HCT116 (cell line): ENCODE results near the gene CCM2L. TPM values are rescaled to one million over a fixed set of nuclear protein-coding genes. Genes with fewer than 3 reads are reported as not detected.

ENCODE experiments used
- ATAC-seq: fragments of 200-7000 bp; cut with Tn5 transposase; 2 replicates; pipeline ENCODE4 v1.9.1; 2020; ENCODE audit warnings: mild to moderate bottlenecking, moderate library complexity
- BruUV-seq: library from RNA; stranded (reverse); fragments of 400-500 nt; replicated peaks from 2 replicates; lab custom pipeline; 2021; lab: Mats Ljungman, UMichigan
- CTCF ChIA-PET: fragments of 300-600 bp; sonication (Branson Sonifier 250); formaldehyde crosslinking; loops from one replicate; lab custom pipeline; 2021; ENCODE audit warnings: antibody characterized with exemption; lab: Charles Lee
- POLR2A ChIA-PET: fragments of 300-600, 350-600 bp; sonication (Branson Sonifier 250); formaldehyde crosslinking; loops from one replicate; lab custom pipeline; 2021; ENCODE audit warnings: antibody characterized with exemption; lab: Charles Lee
- RAD21 ChIA-PET, 2 experiments: fragments of 300-600 bp; sonication (Branson Sonifier 250); formaldehyde crosslinking; loops; one replicate each; lab custom pipeline; 2023; ENCODE audit warnings: low total read pairs in 2 of 2; ENCODE audit not compliant: uncharacterized antibody in 2 of 2, unreplicated experiment in 2 of 2, low non-redundant PET in 1 of 2; lab: Charles Lee
- DNase-seq: peaks from one replicate; pipeline ENCODE4 v3.0.0-alpha.2; 2010; ENCODE audit warnings: low read depth, low spot score
- H2AFZ ChIP-seq: fragments of 200-600 bp; shearing (Covaris generic), sonication (generic); 2 replicates; pipeline ENCODE4 v1.6.1; 2017; ENCODE audit warnings: low read depth, mixed run types, mixed read lengths, antibody characterized with exemption, low read length; ENCODE audit not compliant: poor library complexity, severe bottlenecking
- H3K27ac ChIP-seq: 2 replicates; pipeline ENCODE4 v1.5.1; 2012; ENCODE audit warnings: low read depth, low read length
- H3K27me3 ChIP-seq: fragments of 200-600 bp; sonication (generic); 2 replicates; pipeline ENCODE4 v1.6.1; 2016; ENCODE audit warnings: mixed run types, low read length, mixed read lengths; ENCODE audit not compliant: insufficient read depth
- H3K36me3 ChIP-seq, 2 experiments: fragments of 200-500 bp in 1 of 2; fragments of 200-600 bp in 1 of 2; sonication (Bioruptor generic) in 1 of 2; sonication (generic) in 1 of 2; 2 replicates each; pipeline versions ENCODE4 v1.5.1 to v1.6.1; 2014 to 2016; ENCODE audit warnings: low read length in 2 of 2, inconsistent platforms in 1 of 2, mixed read lengths in 1 of 2, mixed run types in 1 of 2; ENCODE audit not compliant: insufficient read depth in 2 of 2, control insufficient read depth in 1 of 2
- H3K4me1 ChIP-seq, 2 experiments: fragments of 200-600 bp in 1 of 2; sonication (generic) in 1 of 2; 2 replicates each; pipeline versions ENCODE4 v1.5.1 to v1.6.1; 2012 to 2017; ENCODE audit warnings: low read length in 2 of 2, inconsistent platforms in 1 of 2, mild to moderate bottlenecking in 1 of 2, mixed read lengths in 1 of 2, mixed run types in 1 of 2, moderate library complexity in 1 of 2; ENCODE audit not compliant: insufficient read depth in 2 of 2, control insufficient read depth in 1 of 2
- H3K4me2 ChIP-seq: fragments of 200-600 bp; sonication (generic); 2 replicates; pipeline ENCODE4 v1.6.1; 2017; ENCODE audit warnings: mixed run types, low read length, mixed read lengths
- H3K4me3 ChIP-seq, 2 experiments: fragments of 200-600 bp in 1 of 2; sonication (generic) in 1 of 2; replicated peaks in 1 of 2; 2 replicates each; pipeline ENCODE4 v1.5.1; 2011 to 2016; ENCODE audit warnings: low read length in 2 of 2, control low read depth in 1 of 2, low read depth in 1 of 2, mild to moderate bottlenecking in 1 of 2, mixed read lengths in 1 of 2, mixed run types in 1 of 2
- H3K79me2 ChIP-seq: fragments of 200-600 bp; sonication (generic); 2 replicates; pipeline ENCODE4 v1.6.1; 2017; ENCODE audit warnings: mild to moderate bottlenecking, mixed run types, low read length, moderate library complexity, mixed read lengths; ENCODE audit not compliant: insufficient read depth
- H3K9ac ChIP-seq: fragments of 200-600 bp; sonication (generic); 2 replicates; pipeline ENCODE4 v1.6.1; 2016; ENCODE audit warnings: low read length, mixed read lengths
- H3K9me2 ChIP-seq: fragments of 200-600 bp; sonication (generic), shearing (Covaris generic); 2 replicates; pipeline ENCODE4 v1.6.1; 2017; ENCODE audit warnings: mixed run types, mild to moderate bottlenecking, moderate library complexity; ENCODE audit not compliant: insufficient read depth
- H3K9me3 ChIP-seq, 2 experiments: fragments of 200-500 bp in 1 of 2; fragments of 200-600 bp in 1 of 2; sonication (Bioruptor generic) in 1 of 2; sonication (generic) in 1 of 2; 2 replicates each; pipeline ENCODE4 v1.6.1; 2014 to 2017; ENCODE audit warnings: low read length in 2 of 2, mixed read lengths in 2 of 2, inconsistent platforms in 1 of 2, low read depth in 1 of 2, mild to moderate bottlenecking in 1 of 2, mixed run types in 1 of 2, moderate library complexity in 1 of 2; ENCODE audit not compliant: control insufficient read depth in 1 of 2, insufficient read depth in 1 of 2
- H4K20me1 ChIP-seq: fragments of 200-600 bp; sonication (generic), shearing (Covaris generic); 2 replicates; pipeline ENCODE4 v1.6.1; 2017; ENCODE audit warnings: mixed run types, mild to moderate bottlenecking, moderate library complexity; ENCODE audit not compliant: insufficient read depth
- ATF3 ChIP-seq: IDR thresholded peaks from 2 replicates; pipeline ENCODE4 v1.6.1; 2012
- CBX3 ChIP-seq: IDR thresholded peaks from 2 replicates; pipeline ENCODE4 v1.6.1; 2012; ENCODE audit warnings: low read depth
- CEBPB ChIP-seq: IDR thresholded peaks from 2 replicates; pipeline ENCODE4 v1.6.1; 2012; ENCODE audit warnings: low read depth
- CTCF ChIP-seq, 3 experiments: fragments of 200-600 bp in 1 of 3; sonication (generic) in 1 of 3; IDR thresholded peaks in 2 of 3; conservative IDR thresholded peaks in 1 of 3; 2 replicates each; pipeline ENCODE4 v1.5.1; 2012 to 2017; ENCODE audit warnings: low read depth in 2 of 3, low read length in 2 of 3, antibody characterized with exemption in 1 of 3, borderline replicate concordance in 1 of 3, control low read depth in 1 of 3, mild to moderate bottlenecking in 1 of 3, mixed read lengths in 1 of 3, mixed run types in 1 of 3, moderate library complexity in 1 of 3; ENCODE audit not compliant: insufficient read depth in 1 of 3
- ELF1 ChIP-seq: IDR thresholded peaks from 2 replicates; pipeline ENCODE4 v1.6.1; 2012; ENCODE audit warnings: low read depth, borderline replicate concordance
- EZH2phosphoT487 ChIP-seq: fragments of 200-600 bp; IDR thresholded peaks from 2 replicates; pipeline ENCODE4 v1.6.1; 2018; ENCODE audit warnings: antibody characterized with exemption, borderline replicate concordance
- FOSL1 ChIP-seq: IDR thresholded peaks from 2 replicates; pipeline ENCODE4 v1.6.1; 2012; ENCODE audit warnings: low read depth
- JUND ChIP-seq: IDR thresholded peaks from 2 replicates; pipeline ENCODE4 v1.6.1; 2012
- MAX ChIP-seq: IDR thresholded peaks from 2 replicates; pipeline ENCODE4 v1.6.1; 2012
- POLR2A ChIP-seq: IDR thresholded peaks from 2 replicates; pipeline ENCODE4 v1.7.0; 2011; ENCODE audit warnings: borderline replicate concordance; ENCODE audit not compliant: insufficient read depth, insufficient read length; ENCODE audit errors: extremely low read depth
- POLR2AphosphoS5 ChIP-seq: IDR thresholded peaks from 2 replicates; pipeline ENCODE4 v1.6.1; 2011; ENCODE audit warnings: mild to moderate bottlenecking, low read depth, low read length, moderate library complexity
- RAD21 ChIP-seq: IDR thresholded peaks from 2 replicates; pipeline ENCODE4 v1.6.1; 2012; ENCODE audit warnings: low read depth, mild to moderate bottlenecking
- SIN3A ChIP-seq: IDR thresholded peaks from 2 replicates; pipeline ENCODE4 v1.6.1; 2012; ENCODE audit warnings: low read depth
- SP1 ChIP-seq: IDR thresholded peaks from 2 replicates; pipeline ENCODE4 v1.6.1; 2012; ENCODE audit warnings: low read depth
- SRF ChIP-seq: IDR thresholded peaks from 2 replicates; pipeline ENCODE4 v1.6.1; 2012; ENCODE audit warnings: low read depth
- TCF7L2 ChIP-seq: IDR thresholded peaks from 2 replicates; pipeline ENCODE4 v1.7.0; 2011; ENCODE audit warnings: borderline replicate concordance, inconsistent platforms; ENCODE audit not compliant: insufficient read depth, insufficient read length; ENCODE audit errors: extremely low read depth
- ZBTB33 ChIP-seq: IDR thresholded peaks from 2 replicates; pipeline ENCODE4 v1.6.1; 2011; ENCODE audit warnings: mild to moderate bottlenecking, low read length, moderate library complexity; ENCODE audit not compliant: insufficient replicate concordance; ENCODE audit errors: extremely low read depth
- ZFX ChIP-seq: fragments of 450-650 bp; IDR thresholded peaks from 2 replicates; pipeline ENCODE4 v1.6.1; 2017
- intact Hi-C: fragments of 100-400 bp; cut with micrococcal nuclease; formaldehyde crosslinking; loops from 2 replicates; pipeline ENCODE4 v1.10.0; 2022
- total RNA-seq: library from RNA; stranded (reverse); gene quantifications from one replicate; pipeline ENCODE4 v1.2.1, GENCODE V29; 2021; ENCODE audit not compliant: unreplicated experiment

Gene CCM2L
- total RNA-seq, 1 experiment from 2014 or later, result 1.4 TPM

- ATAC-seq (no peak), DNase-seq (no peak)
- ChIA-PET RAD21 (no interaction called here), CTCF (interaction anchor here (1.0 kb wide), 1 partner anchor 25 kb away, joined by 3 read pairs; no protein-coding TSS in a partner anchor), POLR2A (no interaction called here)
- no peak overlapping the region for H2AFZ ChIP-seq
- TF ChIP-seq ELF1 (no peak), RAD21 (no peak), EZH2phosphoT487 (no peak), MAX (no peak), SP1 (no peak), CEBPB (no peak), POLR2AphosphoS5 (no peak), ZFX (no peak), FOSL1 (no peak), ATF3 (no peak), CTCF (IDR thresholded peaks at IDR 0.05 in 2 of 3, conservative IDR thresholded peaks at IDR 0.05 in 1 of 3; ENCODE audit: borderline replicate concordance in 1 of 3, insufficient read depth in 1 of 3, low read depth in 2 of 3, low read length in 2 of 3) (no peak), POLR2A (no peak), TCF7L2 (no peak), CBX3 (no peak), JUND (no peak), ZBTB33 (no peak), SRF (no peak), SIN3A (no peak)
- no peaks in the 10 kb centered on the region for H3K79me2 ChIP-seq
- H3K9ac ChIP-seq, result no peak overlapping the region
- intact Hi-C loops, result no loop called here
- H3K4me2 ChIP-seq, result no peak overlapping the region
- no peaks in the 10 kb centered on the region for H3K36me3 ChIP-seq
- no peaks in the 10 kb centered on the region for H4K20me1 ChIP-seq
- no TSS peak for BruUV-seq
- H3K4me3 ChIP-seq, result no peak overlapping the region
- no peaks in the 10 kb centered on the region for H3K9me3 ChIP-seq
- no peaks in the 10 kb centered on the region for H3K4me1 ChIP-seq
- H3K27ac ChIP-seq, result no peak overlapping the region
- H3K27me3 ChIP-seq, result peaks cover 25% of the 10 kb centered on the region
- H3K9me2 ChIP-seq, result no peaks in the 10 kb centered on the region
These were observed 46.7 kb downstream of the CCM2L start for GRCh38 chr20:32056708-32057483.
